ENCODE measurements around the gene SLC15A3. TPM values are rescaled to one million over a fixed set of nuclear protein-coding genes. Genes with fewer than 3 reads are reported as not detected.

SLC15A3 gene
- total and polyA plus RNA-seq, 2 experiments from 2014 or later = 14.2 to 15.8 TPM

- Histone ChIP-seq H3K4me1 (ENCODE audit: insufficient read depth) (peaks cover 12% of the 10 kb centered on the region), H4K20me1 (replicated peaks; ENCODE audit: insufficient read depth) (no peaks in the 10 kb centered on the region), H3K36me3 (ENCODE audit: insufficient read depth) (no peaks in the 10 kb centered on the region), H3K27ac (ENCODE audit: low read depth) (no peak overlapping the region), H2AFZ (no peak overlapping the region), H3K4me3 (no peak overlapping the region), H3K27me3 (ENCODE audit: insufficient read depth) (no peaks in the 10 kb centered on the region), H3K79me2 (replicated peaks; ENCODE audit: insufficient read depth) (peaks cover 3% of the 10 kb centered on the region), H3K4me2 (no peak overlapping the region), H3F3A (replicated peaks; ENCODE audit: low read depth) (peaks cover 9% of the 10 kb centered on the region; the same call in 1 of the 2 replicates), H3K9me2 (ENCODE audit: insufficient read depth) (no peaks in the 10 kb centered on the region)
- H3K4me3 Mint-ChIP-seq = no peak overlapping the region
- H3K27ac Mint-ChIP-seq = no peak overlapping the region
- peaks cover under 1% of the 10 kb centered on the region; the same call in 1 of the 3 replicates for H3K36me3 Mint-ChIP-seq (ENCODE audit: low read depth)
- H3K27me3 Mint-ChIP-seq (ENCODE audit: insufficient read depth, low read depth, poor library complexity) = peaks cover 4% of the 10 kb centered on the region
- no peak for ATAC-seq
- peak; percentile 8 for DNase-seq (ENCODE audit: low spot score)
- no peaks in the 10 kb centered on the region; the same call in 2 of the 3 replicates for H3K9me3 Mint-ChIP-seq
- TF ChIP-seq NANOG (IDR thresholded peaks at IDR 0.05; ENCODE audit: borderline replicate concordance) (no peak), STAT1 (IDR thresholded peaks at IDR 0.05; ENCODE audit: unreplicated experiment) (no peak), ZNF462 (CRISPR knock-in tag; IDR thresholded peaks at IDR 0.05) (no peak), EZH2 (IDR thresholded peaks at IDR 0.05; ENCODE audit: low read depth, unreplicated experiment) (no peak), JUNB (IDR thresholded peaks at IDR 0.05; ENCODE audit: unreplicated experiment) (no peak), REST (IDR thresholded peaks at IDR 0.05; ENCODE audit: unreplicated experiment) (no peak), POLR2AphosphoS5 (IDR thresholded peaks at IDR 0.05; ENCODE audit: low read depth) (no peak), ETS1 (IDR thresholded peaks at IDR 0.05) (no peak), CREB1 (CRISPR knock-in tag; IDR thresholded peaks at IDR 0.05; ENCODE audit: low read depth) (no peak), ZNF331 (CRISPR knock-in tag; IDR thresholded peaks at IDR 0.05; ENCODE audit: low read depth) (no peak), ZNF114 (CRISPR knock-in tag; IDR thresholded peaks at IDR 0.05) (no peak)
- TF ChIP-seq, protein P1, sequence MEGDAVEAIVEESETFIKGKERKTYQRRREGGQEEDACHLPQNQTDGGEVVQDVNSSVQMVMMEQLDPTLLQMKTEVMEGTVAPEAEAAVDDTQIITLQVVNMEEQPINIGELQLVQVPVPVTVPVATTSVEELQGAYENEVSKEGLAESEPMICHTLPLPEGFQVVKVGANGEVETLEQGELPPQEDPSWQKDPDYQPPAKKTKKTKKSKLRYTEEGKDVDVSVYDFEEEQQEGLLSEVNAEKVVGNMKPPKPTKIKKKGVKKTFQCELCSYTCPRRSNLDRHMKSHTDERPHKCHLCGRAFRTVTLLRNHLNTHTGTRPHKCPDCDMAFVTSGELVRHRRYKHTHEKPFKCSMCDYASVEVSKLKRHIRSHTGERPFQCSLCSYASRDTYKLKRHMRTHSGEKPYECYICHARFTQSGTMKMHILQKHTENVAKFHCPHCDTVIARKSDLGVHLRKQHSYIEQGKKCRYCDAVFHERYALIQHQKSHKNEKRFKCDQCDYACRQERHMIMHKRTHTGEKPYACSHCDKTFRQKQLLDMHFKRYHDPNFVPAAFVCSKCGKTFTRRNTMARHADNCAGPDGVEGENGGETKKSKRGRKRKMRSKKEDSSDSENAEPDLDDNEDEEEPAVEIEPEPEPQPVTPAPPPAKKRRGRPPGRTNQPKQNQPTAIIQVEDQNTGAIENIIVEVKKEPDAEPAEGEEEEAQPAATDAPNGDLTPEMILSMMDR (conservative IDR thresholded peaks at IDR 0.05; ENCODE audit: low read depth in 2 of 2) = no peak
- peaks cover 26% of the 10 kb centered on the region for H3K4me1 Mint-ChIP-seq
Measured at GRCh38 chr11:60910711-60911380, 41.1 kb downstream of the SLC15A3 start.
